Neutrophil (primary cell): ENCODE results near the gene THRAP3.
A peak's percentile ranks its signal among the peaks of the same experiment; 100 is the strongest.

Experiments used
- H3K27ac ChIP-seq: fragments of 200-600 bp; sonication (generic); 2 replicates; pipeline ENCODE4 v1.5.1; 2016; ENCODE audit warnings: mild to moderate bottlenecking, moderate library complexity
- H3K27me3 ChIP-seq: fragments of 200-600 bp; sonication (generic); 2 replicates; pipeline ENCODE4 v1.6.0; 2016; ENCODE audit warnings: mild to moderate bottlenecking
- H3K36me3 ChIP-seq: fragments of 200-600 bp; sonication (generic); 2 replicates; pipeline ENCODE4 v1.5.1; 2017
- H3K4me1 ChIP-seq, 2 experiments: fragments of 200-600 bp in 1 of 2; sonication (generic) in 1 of 2; 1 replicate in 1 of 2; 2 replicates in 1 of 2; pipeline versions ENCODE4 v1.5.1 to v1.6.1; 2013 to 2016; ENCODE audit warnings: low read depth in 1 of 2, low read length in 1 of 2, mild to moderate bottlenecking in 1 of 2, moderate library complexity in 1 of 2; ENCODE audit not compliant: control insufficient read depth in 1 of 2, insufficient read depth in 1 of 2
- H3K4me3 ChIP-seq, 2 experiments: fragments of 200-600 bp in 1 of 2; sonication (generic) in 1 of 2; 1 replicate in 1 of 2; 2 replicates in 1 of 2; pipeline ENCODE4 v1.5.1; 2013 to 2016; ENCODE audit warnings: low read depth in 1 of 2, low read length in 1 of 2, mild to moderate bottlenecking in 1 of 2, moderate library complexity in 1 of 2
- H3K9me3 ChIP-seq: fragments of 200-600 bp; sonication (generic); 2 replicates; pipeline ENCODE4 v1.5.1; 2016
- CTCF ChIP-seq: fragments of 200-600 bp; sonication (generic); IDR thresholded peaks from 2 replicates; pipeline ENCODE4 v1.5.1; 2016; ENCODE audit warnings: antibody characterized with exemption

THRAP3 gene

GRCh38 chr1:36298640-36299039 is 74.4 kb downstream of the THRAP3 start:
- no peak for TF ChIP-seq CTCF
- Histone ChIP-seq H3K36me3 (peaks cover 89% of the 10 kb centered on the region), H3K4me1 (peaks cover 0 to 6% of the 10 kb centered on the region in 2 experiments), H3K9me3 (no peaks in the 10 kb centered on the region), H3K4me3 (no peak overlapping the region), H3K27me3 (no peaks in the 10 kb centered on the region), H3K27ac (no peak overlapping the region)

- no peak for TF ChIP-seq CTCF
These were observed 76.3 kb downstream of the THRAP3 start for GRCh38 chr1:36300526-36300925.

DNA sequence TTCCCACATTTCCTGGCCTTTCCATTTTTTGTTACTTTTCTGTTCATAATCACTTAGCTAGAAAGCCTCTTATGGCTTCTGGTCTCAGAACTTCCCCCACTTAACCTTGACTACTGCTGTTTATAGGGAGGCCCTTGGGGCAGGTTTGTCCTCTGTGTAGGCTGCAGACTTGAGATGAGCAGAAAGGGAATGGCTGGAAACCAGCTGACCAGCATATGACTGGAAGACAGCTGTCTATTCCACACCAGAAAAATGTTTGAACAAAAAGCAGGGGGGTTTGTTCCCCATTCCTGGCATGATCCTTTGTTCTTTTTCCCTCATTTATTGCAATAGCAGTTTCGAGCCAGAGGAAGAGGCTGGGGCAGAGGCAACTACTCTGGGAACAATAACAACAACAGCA is 77.0 kb downstream of the THRAP3 start:
- no peaks in the 10 kb centered on the region for H3K27me3 ChIP-seq

More at GRCh38 chr1:36300526-36300925, 76.3 kb downstream of the THRAP3 start:
- H3K27me3 ChIP-seq, result no peaks in the 10 kb centered on the region
- peak overlapping the region; percentile 48 for H3K27ac ChIP-seq
- H3K4me1 ChIP-seq, result peaks cover 17 to 24% of the 10 kb centered on the region in 2 experiments
- no peaks in the 10 kb centered on the region for H3K9me3 ChIP-seq
- peaks cover 81% of the 10 kb centered on the region for H3K36me3 ChIP-seq
- H3K4me3 ChIP-seq, result no peak overlapping the region

DNA sequence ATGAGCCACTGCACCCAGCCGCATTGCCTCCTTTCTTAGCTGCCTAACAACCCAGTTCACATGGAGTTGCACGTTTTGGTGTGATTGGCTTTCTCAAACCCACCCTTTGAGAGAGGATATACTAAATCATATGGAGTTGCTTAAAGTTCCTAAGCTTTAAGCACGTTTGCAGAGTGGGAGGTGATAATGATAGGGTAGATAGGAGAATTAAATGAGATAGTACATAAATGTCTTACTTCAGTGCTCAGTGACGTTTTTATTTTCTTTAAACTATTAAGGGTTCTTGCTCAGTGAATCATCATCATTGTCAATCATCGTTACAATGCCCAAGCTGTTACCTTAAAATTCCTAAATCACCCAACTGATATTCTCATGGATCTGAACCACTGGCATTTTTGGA is 79.0 kb downstream of the THRAP3 start:
- H3K4me3 ChIP-seq, result no peak overlapping the region
- peak overlapping the region; percentile 63 for H3K27ac ChIP-seq
- no peaks in the 10 kb centered on the region for H3K9me3 ChIP-seq
- peaks cover 59% of the 10 kb centered on the region for H3K36me3 ChIP-seq
- no peaks in the 10 kb centered on the region for H3K27me3 ChIP-seq
- peaks cover 44 to 46% of the 10 kb centered on the region in 2 experiments for H3K4me1 ChIP-seq
- TF ChIP-seq CTCF, result no peak

More for the DNA sequence above, 77.0 kb downstream of the THRAP3 start:
- peak overlapping the region; percentile 48 for H3K27ac ChIP-seq
- no peak overlapping the region for H3K4me3 ChIP-seq
- TF ChIP-seq CTCF, result no peak
- peaks cover 77% of the 10 kb centered on the region for H3K36me3 ChIP-seq
- H3K9me3 ChIP-seq, result no peaks in the 10 kb centered on the region
- peaks cover 24 to 31% of the 10 kb centered on the region in 2 experiments for H3K4me1 ChIP-seq

DNA sequence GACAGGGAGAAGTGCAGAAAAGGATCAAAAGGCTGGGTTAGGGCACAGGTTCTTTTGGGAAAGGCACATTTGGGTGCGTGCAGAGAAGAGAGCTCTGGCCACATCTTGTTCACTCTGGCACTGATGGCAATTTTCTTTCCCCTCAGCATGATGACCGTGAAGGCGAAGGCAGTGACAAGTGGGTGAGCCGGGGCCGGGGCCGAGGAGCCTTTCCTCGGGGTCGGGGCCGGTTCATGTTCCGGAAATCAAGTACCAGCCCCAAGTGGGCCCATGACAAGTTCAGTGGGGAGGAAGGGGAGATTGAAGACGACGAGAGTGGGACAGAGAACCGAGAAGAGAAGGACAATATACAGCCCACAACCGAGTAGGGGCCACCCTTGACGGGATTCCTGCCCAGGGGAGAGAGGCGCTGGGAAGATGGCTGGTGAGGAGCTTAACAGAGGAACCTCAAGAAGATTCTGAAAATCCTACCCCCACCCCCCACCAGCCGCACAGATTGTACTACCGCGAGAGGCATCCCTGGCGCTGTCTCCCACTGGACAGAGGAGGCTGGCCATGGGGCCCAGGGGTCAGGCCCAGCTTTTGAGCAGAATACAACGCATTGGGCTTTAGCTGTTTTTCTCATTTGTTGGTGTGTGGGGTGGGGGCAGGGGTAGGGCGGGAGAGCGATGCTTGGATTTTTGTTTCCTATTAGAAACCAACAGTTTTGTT is 79.6 kb downstream of the THRAP3 start:
- no peak for TF ChIP-seq CTCF
- Histone ChIP-seq H3K27ac (peak overlapping the region; percentile 63), H3K4me3 (no peak overlapping the region), H3K27me3 (no peaks in the 10 kb centered on the region), H3K36me3 (peaks cover 53% of the 10 kb centered on the region), H3K4me1 (peaks cover 44 to 46% of the 10 kb centered on the region in 2 experiments), H3K9me3 (no peaks in the 10 kb centered on the region)
